Activated CD4-positive, alpha-beta T cell treated with anti-CD3 and anti-CD28 coated beads for 36 hours (primary cell): Measurements from ENCODE around the gene KRT14. TPM values are rescaled to one million over a fixed set of nuclear protein-coding genes. Genes with fewer than 3 reads are reported as not detected.
"Not testable (repeated sequence)": the region's sequence is repeated elsewhere in the genome, so short reads cannot be mapped to it uniquely, and the experiment has no call there.

ENCODE experiments used
- ATAC-seq: fragments of 200-7000 bp; cut with Tn5 transposase; one replicate; pipeline ENCODE4 v1.10.0; 2021; ENCODE audit warnings: mild to moderate bottlenecking, moderate library complexity
- CTCF ChIA-PET: fragments of 350-600 bp; sonication (Branson Sonifier 250); formaldehyde crosslinking; loops from one replicate; lab custom pipeline; 2021; ENCODE audit warnings: antibody characterized with exemption; lab: Charles Lee
- POLR2A ChIA-PET: fragments of 350-600 bp; sonication (Branson Sonifier 250); formaldehyde crosslinking; loops from one replicate; lab custom pipeline; 2021; ENCODE audit warnings: antibody characterized with exemption, inconsistent platforms; lab: Charles Lee
- DNase-seq: peaks from one replicate; pipeline ENCODE4 v3.0.0-alpha.2; 2020
- H3K27ac Mint-ChIP-seq: one replicate; pipeline ENCODE4 v1.8.0; 2021; ENCODE audit warnings: mixed read lengths
- H3K27me3 Mint-ChIP-seq: one replicate; pipeline ENCODE4 v1.8.0; 2021; ENCODE audit warnings: mixed read lengths
- H3K36me3 Mint-ChIP-seq: one replicate; pipeline ENCODE4 v1.8.0; 2021; ENCODE audit warnings: low read depth, mixed read lengths
- H3K4me1 Mint-ChIP-seq: one replicate; pipeline ENCODE4 v1.8.0; 2021; ENCODE audit warnings: mixed read lengths
- H3K4me3 Mint-ChIP-seq: one replicate; pipeline ENCODE4 v1.8.0; 2021; ENCODE audit warnings: mild to moderate bottlenecking, moderate library complexity, mixed read lengths
- H3K9me3 Mint-ChIP-seq: one replicate; pipeline ENCODE4 v1.8.0; 2021; ENCODE audit warnings: low read depth, mixed read lengths
- intact Hi-C, 2 experiments: fragments of 100-400 bp; cut with DNase I in 1 of 2; cut with micrococcal nuclease in 1 of 2; formaldehyde crosslinking; loops; one replicate each; pipeline versions ENCODE4 v1.14.2 to v1.15.1; 2022 to 2024; cut with DNase I, micrococcal nuclease
- total RNA-seq, 2 experiments: library from RNA; stranded (reverse); gene quantifications; one replicate each; pipeline ENCODE4 v1.2.3, GENCODE V29; 2021

The KRT14 gene
- total RNA-seq, 2 experiments from 2014 or later, result not detected

DNA sequence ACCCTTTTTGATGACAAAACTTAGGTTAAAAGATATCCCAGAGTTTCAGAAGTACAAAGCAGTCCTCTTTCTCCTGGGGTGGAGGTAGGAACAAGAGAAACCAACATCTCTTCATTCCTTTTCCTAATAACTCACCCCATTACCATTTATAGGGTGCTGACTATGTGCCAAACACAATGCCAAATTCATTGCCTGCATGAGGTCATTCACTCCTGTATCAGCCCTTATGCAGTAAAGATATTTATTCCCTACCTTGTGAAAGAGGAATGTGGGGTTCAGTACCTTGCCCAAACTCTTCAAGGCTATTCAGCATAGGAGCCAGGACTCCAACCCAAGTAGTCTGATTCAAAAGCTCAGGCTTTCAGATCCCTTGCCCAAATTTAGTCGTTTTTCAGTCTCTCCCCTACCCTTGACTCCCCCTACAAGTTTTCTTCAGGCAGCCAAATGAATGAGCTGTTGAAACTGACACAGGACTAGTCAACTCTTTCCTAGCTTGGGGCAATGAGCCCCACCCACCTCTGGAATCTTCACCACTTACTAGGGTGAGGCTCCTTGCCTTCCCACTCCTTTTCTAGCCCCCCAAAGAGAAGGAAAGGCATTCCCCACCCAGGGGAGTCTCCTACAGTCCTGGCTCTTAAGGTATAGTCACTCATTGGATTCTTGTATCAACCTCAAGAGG lies 5.9 kb downstream of the KRT14 start:
- Mint-ChIP-seq H3K9me3 (no peaks in the 10 kb centered on the region), H3K4me3 (no peak overlapping the region), H3K27ac (no peak overlapping the region), H3K4me1 (no peaks in the 10 kb centered on the region), H3K27me3 (peaks cover 16% of the 10 kb centered on the region), H3K36me3 (no peaks in the 10 kb centered on the region)
- DNase-seq, result no peak
- CTCF ChIA-PET, result interaction anchor here (0.7 to 1.9 kb wide), 5 partner anchors 32 to 68 kb away, joined by 3 to 11 read pairs (median 4); partner anchors contain the start of gene KRT19
- intact Hi-C loops, result no loop called here
- ATAC-seq, result no peak
- POLR2A ChIA-PET, result interaction anchor here (0.6 kb wide), 1 partner anchor 9 kb away, joined by 3 read pairs; the partner anchor contains the start of gene KRT9

DNA sequence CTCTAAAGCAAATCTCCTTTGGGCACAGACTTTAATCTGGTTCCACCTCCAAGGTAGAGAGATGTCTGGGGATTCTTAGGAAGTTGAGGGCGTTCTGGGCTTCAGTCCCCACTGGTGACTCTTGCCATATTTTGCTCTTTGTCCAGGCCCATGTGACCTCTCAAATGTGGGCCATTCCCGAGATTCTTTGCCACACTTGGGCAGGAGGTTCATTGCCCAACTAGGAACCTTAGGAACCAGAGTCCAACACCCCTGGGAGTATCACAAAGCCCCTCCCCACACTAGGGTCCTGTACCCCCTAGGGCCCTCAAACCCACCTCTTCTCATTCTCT lies 6.5 kb downstream of the KRT14 start:
- Mint-ChIP-seq H3K9me3 (no peaks in the 10 kb centered on the region), H3K4me1 (no peaks in the 10 kb centered on the region), H3K27ac (no peak overlapping the region), H3K36me3 (no peaks in the 10 kb centered on the region), H3K27me3 (peaks cover 18% of the 10 kb centered on the region), H3K4me3 (no peak overlapping the region)
- CTCF ChIA-PET, result interaction anchor here (0.7 to 2.3 kb wide), 5 partner anchors 22 to 83 kb away, joined by 3 to 23 read pairs (median 11); no protein-coding TSS in a partner anchor
- ATAC-seq (no peak), DNase-seq (no peak)
- intact Hi-C loops, result no loop called here
- POLR2A ChIA-PET, result no interaction called here

DNA sequence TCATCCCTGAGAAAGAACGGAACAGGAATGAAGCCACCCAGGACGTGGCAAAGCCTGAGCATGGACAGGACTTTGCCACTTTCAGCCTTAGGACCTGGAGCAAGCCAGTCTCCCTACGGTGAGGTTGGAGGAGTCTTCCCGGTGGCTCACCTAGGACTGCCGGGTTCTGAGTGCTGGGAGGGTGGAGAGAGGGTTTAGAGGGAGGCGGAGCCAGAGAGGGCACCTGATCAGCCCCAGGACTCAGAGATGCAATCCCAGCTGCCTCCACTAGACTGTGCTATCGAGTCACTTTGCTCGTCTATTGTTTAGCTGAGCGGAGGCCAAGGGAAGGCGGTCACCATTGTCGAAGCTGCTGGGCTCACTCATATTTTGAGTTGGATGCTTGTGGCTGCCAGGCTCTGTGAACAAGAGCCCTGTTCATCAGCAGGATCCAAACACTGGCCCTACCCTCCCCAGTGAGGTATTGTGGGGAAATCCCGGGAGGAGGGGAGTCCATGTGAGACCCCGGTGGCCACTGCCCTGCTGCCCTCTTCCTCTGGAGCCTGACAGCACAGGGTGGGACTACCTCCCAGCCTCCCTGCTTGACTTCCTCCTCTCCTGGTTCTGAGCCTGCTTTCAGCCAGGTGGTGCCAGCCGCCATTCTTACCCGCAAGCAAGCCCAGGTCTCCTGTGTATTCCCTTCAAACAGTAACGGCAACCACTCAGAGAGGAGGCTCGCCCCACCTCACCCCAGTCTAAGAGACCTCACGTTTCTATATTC lies 7.0 kb downstream of the KRT14 start:
- H3K9me3 Mint-ChIP-seq, result no peaks in the 10 kb centered on the region
- H3K36me3 Mint-ChIP-seq, result no peaks in the 10 kb centered on the region
- POLR2A ChIA-PET, result interaction anchor here (0.6 kb wide), 1 partner anchor 35 kb away, joined by 6 read pairs; no protein-coding TSS in a partner anchor
- intact Hi-C loops, result loop anchor here in 1 of 2 experiments (1.0 kb wide), 4 partner anchors 30 to 87 kb away; no protein-coding TSS in a partner anchor
- CTCF ChIA-PET, result interaction anchor here (0.7 to 2.6 kb wide), 9 partner anchors 8 to 88 kb away, joined by 3 to 23 read pairs (median 5); no protein-coding TSS in a partner anchor
- ATAC-seq, result peak; percentile 99
- H3K4me1 Mint-ChIP-seq, result no peaks in the 10 kb centered on the region
- H3K4me3 Mint-ChIP-seq, result no peak overlapping the region
- no peak overlapping the region for H3K27ac Mint-ChIP-seq
- peaks cover 20% of the 10 kb centered on the region for H3K27me3 Mint-ChIP-seq
- DNase-seq, result peak; percentile 89

DNA sequence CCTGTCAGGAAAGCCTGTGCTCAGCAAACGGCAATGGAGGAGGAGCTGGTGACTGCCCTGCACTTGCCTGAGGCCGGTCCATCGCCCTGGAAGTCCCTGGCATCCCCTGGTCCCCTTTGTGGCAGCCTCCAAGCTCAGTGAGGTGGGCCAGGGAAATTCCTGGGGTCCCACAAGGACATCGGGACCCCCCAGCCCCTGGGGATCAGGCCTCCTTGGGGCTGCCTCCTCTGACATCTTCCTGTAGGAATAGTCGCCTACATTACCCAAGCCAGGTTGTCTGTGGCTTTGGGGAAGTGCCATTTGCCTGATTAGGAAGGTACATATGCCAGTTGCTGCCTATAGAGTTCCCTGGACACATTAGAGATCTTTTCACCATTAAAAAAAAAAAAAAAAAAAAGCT lies 7.7 kb downstream of the KRT14 start:
- Mint-ChIP-seq H3K4me3 (no peak overlapping the region), H3K27me3 (peaks cover 22% of the 10 kb centered on the region), H3K9me3 (no peaks in the 10 kb centered on the region), H3K27ac (no peak overlapping the region), H3K36me3 (no peaks in the 10 kb centered on the region), H3K4me1 (no peaks in the 10 kb centered on the region)
- ATAC-seq (no peak), DNase-seq (no peak)
- ChIA-PET POLR2A (interaction anchor here (0.6 kb wide), 1 partner anchor 34 kb away, joined by 6 read pairs; no protein-coding TSS in a partner anchor), CTCF (interaction anchor here (0.6 to 2.6 kb wide), 10 partner anchors 9 to 89 kb away, joined by 3 to 23 read pairs (median 4); no protein-coding TSS in a partner anchor)
- intact Hi-C loops, result loop anchor here in 1 of 2 experiments (1.0 kb wide), 4 partner anchors 30 to 87 kb away; no protein-coding TSS in a partner anchor

DNA sequence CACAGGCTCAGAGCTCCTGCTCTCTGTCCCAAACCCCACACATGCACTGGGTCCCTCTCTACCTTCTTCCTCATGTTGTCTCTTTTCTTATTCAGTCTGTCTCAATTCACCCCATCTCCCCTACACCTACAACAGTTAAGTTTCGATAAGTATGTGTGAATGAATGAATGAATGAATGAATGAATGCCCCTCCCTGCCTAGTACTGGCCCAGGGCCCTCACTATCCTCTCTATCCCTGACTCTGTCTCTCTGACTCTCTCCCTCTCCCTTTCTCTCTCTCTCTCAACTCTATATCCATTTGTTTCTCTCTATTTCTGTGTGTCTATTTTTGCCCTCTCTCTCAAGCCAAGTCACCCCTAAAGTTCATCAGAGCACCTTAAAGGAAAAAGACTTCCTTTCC lies 8.2 kb downstream of the KRT14 start:
- Mint-ChIP-seq H3K9me3 (no peaks in the 10 kb centered on the region), H3K27me3 (peaks cover 23% of the 10 kb centered on the region), H3K4me1 (no peaks in the 10 kb centered on the region), H3K36me3 (no peaks in the 10 kb centered on the region), H3K27ac (no peak overlapping the region), H3K4me3 (no peak overlapping the region)
- ChIA-PET CTCF (interaction anchor here (0.6 to 2.6 kb wide), 8 partner anchors 9 to 89 kb away, joined by 3 to 23 read pairs (median 4); no protein-coding TSS in a partner anchor), POLR2A (no interaction called here)
- intact Hi-C loops, result no loop called here
- DNase-seq (no peak), ATAC-seq (no peak)

DNA sequence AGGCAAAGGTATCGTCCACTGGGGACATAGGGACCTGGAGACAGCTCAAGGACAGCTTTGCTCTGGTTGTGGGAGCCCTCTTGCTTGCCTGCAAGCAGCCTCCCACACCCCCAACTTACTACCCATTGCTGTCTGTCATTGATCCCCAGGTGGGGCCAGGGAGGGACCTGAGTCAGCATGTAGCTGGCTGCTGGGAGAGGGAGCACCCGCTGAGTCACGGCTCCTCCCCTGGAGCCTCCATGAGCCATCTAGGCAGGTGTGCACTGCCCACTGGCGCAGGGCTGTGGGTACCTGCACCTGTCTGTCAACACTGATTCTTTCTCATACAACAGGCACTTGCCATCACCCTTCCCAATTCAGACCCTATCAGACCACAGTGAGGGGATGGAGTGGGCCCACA lies 10.0 kb downstream of the KRT14 start:
- H3K27ac Mint-ChIP-seq, H3K4me1 Mint-ChIP-seq, intact Hi-C loops, DNase-seq, H3K4me3 Mint-ChIP-seq, H3K36me3 Mint-ChIP-seq, H3K9me3 Mint-ChIP-seq, POLR2A ChIA-PET, ATAC-seq: not testable (repeated sequence)
- CTCF ChIA-PET, result interaction anchor here (0.7 kb wide), 1 partner anchor 12 kb away, joined by 3 read pairs; no protein-coding TSS in a partner anchor
- peaks cover 32% of the 10 kb centered on the region for H3K27me3 Mint-ChIP-seq

DNA sequence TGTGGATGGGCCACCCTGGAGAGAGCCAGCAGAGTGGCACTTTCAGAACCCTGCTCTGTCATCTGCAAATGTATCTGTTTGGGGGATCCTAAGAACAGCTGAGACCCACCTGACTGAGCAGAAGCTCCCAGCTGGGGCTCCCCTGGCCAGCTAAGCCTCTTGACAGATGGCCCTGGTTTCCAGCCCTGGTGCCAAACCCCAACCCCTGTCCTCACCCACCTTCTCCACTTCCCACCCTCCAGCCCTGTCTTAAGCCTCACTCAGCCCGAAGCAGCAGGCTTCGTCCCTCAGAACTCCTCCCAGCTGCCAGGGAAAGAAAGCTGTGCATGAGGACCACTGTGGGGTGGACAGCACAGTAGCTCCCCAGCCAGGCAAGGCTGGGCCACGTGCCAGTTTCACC lies 11.4 kb downstream of the KRT14 start:
- CTCF ChIA-PET, result interaction anchor here (0.6 to 1.0 kb wide), 4 partner anchors 27 to 770 kb away, joined by 3 to 4 read pairs (median 3); no protein-coding TSS in a partner anchor
- intact Hi-C loops, result no loop called here
- no peaks in the 10 kb centered on the region for H3K4me1 Mint-ChIP-seq
- ATAC-seq (no peak), DNase-seq (no peak)
- no peak overlapping the region for H3K27ac Mint-ChIP-seq
- H3K36me3 Mint-ChIP-seq, result no peaks in the 10 kb centered on the region
- no peaks in the 10 kb centered on the region for H3K9me3 Mint-ChIP-seq
- POLR2A ChIA-PET, result no interaction called here
- H3K27me3 Mint-ChIP-seq, result peaks cover 36% of the 10 kb centered on the region
- H3K4me3 Mint-ChIP-seq, result no peak overlapping the region

DNA sequence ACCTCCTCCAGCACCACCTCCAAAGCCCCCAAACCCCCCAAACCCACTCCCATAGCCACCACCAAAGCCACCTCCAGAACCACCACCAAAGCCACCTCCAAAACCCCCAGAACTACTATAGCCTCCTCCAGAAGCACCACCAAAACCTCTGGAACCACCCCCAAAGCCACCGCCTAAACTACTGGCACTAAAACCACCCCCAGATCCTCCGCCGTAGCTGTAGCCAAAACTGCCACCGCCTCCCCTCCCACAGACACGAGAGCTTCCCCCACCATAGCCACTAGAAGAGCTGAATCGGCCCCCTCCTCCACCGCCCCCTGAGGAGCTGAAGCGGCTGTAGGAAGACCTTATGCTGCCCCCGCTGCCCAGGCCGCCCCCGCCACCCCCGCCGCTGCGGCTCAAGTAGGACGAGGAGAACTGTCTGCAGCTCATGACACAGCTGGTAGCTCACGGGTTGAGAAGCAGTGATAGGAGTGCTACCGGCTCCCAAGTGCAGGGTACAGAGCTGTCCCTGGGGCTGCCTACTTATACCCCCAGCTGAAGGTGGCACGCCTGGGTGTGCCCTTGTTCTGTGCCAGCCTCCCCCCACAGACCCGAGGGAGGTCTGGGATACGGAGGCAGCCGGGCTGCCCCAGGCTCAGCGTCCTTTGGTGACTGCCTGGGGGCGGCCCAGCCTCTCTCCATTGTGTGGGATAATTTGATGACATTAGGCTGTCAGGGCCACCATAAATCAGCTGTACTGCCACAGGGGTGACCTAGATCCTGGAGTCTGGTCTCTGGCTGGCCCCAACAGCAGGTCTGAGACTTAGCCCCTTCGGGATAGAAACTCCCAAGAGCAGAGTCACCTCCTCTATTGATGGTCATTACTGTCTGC lies 14.9 kb downstream of the KRT14 start, which contains the start of gene KRT9:
KRT9 (minus strand) TSS at position 499 of the 874 bp plus-strand sequence; CDS start at position 432, 67 bp downstream.
- DNase-seq, result no peak
- Mint-ChIP-seq H3K9me3 (no peaks in the 10 kb centered on the region), H3K36me3 (no peaks in the 10 kb centered on the region), H3K27ac (no peak within 1 kb of the TSS), H3K27me3 (peaks cover 27% of the 10 kb centered on the region), H3K4me1 (peaks cover 8% of the 10 kb centered on the region), H3K4me3 (no peak within 1 kb of the TSS)
- CTCF ChIA-PET, result interaction anchor here (0.5 to 1.0 kb wide), 4 partner anchors 19 to 154 kb away, joined by 3 to 5 read pairs (median 3); no protein-coding TSS in a partner anchor
- POLR2A ChIA-PET, result interaction anchor here (0.6 kb wide), 1 partner anchor 9 kb away, joined by 3 read pairs; no protein-coding TSS in a partner anchor
- intact Hi-C loops, result no loop called here
- no peak for ATAC-seq

DNA sequence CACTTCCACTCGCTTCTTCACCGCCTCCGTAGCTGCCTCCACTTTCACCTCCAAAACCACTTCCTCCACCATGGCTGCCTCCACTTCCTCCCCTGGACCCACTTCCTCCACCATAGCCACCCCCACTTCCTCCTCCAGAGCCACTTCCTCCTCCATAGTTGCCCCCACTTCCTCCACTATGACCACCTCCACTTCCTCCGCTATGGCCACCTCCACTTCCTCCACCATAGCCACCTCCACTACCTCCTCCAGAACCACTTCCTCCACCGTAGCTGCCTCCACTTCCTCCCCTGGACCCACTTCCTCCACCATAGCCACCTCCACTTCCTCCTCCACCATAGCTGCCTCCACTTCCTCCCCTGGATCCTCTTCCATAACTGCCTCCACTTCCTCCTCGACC lies 19.4 kb downstream of the KRT14 start:
- DNase-seq (no peak), ATAC-seq (no peak)
- ChIA-PET CTCF (interaction anchor here (0.8 kb wide), 1 partner anchor 95 kb away, joined by 3 read pairs; no protein-coding TSS in a partner anchor), POLR2A (no interaction called here)
- no peak overlapping the region for H3K4me3 Mint-ChIP-seq
- intact Hi-C loops, result no loop called here
- no peak overlapping the region for H3K27ac Mint-ChIP-seq
- peaks cover 8% of the 10 kb centered on the region for H3K4me1 Mint-ChIP-seq
- no peaks in the 10 kb centered on the region for H3K9me3 Mint-ChIP-seq
- H3K27me3 Mint-ChIP-seq, result peaks cover 18% of the 10 kb centered on the region
- H3K36me3 Mint-ChIP-seq, result no peaks in the 10 kb centered on the region

DNA sequence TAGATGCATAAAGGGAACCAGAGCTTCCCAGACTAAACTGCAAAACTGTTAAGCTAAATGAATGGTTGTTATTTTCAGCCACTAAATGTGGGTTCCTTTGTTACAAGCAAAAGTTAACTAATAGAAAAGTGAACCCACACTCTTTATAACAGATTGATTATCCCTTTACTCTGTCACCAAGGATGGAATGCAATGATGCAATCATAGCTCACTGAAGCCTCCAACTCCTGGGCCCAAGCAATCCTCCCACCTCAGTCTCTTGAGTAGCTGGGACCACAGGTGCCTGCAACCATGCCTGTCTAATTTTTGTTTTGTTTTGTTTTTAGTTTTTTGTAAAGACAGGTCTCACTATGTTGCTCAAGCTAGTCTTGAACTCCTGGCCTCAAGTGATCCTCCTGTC lies 21.4 kb downstream of the KRT14 start:
- intact Hi-C loops, result no loop called here
- no peaks in the 10 kb centered on the region for H3K9me3 Mint-ChIP-seq
- H3K4me1 Mint-ChIP-seq, result peaks cover 8% of the 10 kb centered on the region
- H3K36me3 Mint-ChIP-seq, result no peaks in the 10 kb centered on the region
- DNase-seq (no peak), ATAC-seq (no peak)
- H3K4me3 Mint-ChIP-seq, result no peak overlapping the region
- H3K27ac Mint-ChIP-seq, result no peak overlapping the region
- CTCF ChIA-PET, result interaction anchor here (0.9 to 2.0 kb wide), 4 partner anchors 9 to 655 kb away, joined by 3 to 10 read pairs (median 4); no protein-coding TSS in a partner anchor
- peaks cover 19% of the 10 kb centered on the region for H3K27me3 Mint-ChIP-seq
- POLR2A ChIA-PET, result no interaction called here
